Measurements from ENCODE around the gene GALNT2.
A peak's percentile ranks its signal among the peaks of the same experiment; 100 is the strongest.

The GALNT2 gene

GRCh38 chr1:230317823-230318819 lies 251.1 kb downstream of the GALNT2 start:
- Histone ChIP-seq H3K27ac (replicated peaks) (no peak overlapping the region), H3K27me3 (ENCODE audit: insufficient read depth, poor library complexity, severe bottlenecking) (no peaks in the 10 kb centered on the region), H3K4me3 (replicated peaks; ENCODE audit: insufficient read depth, low read length) (no peak overlapping the region)
- TF ChIP-seq GABPA (IDR thresholded peaks at IDR 0.05; ENCODE audit: low read depth) (no peak), POLR2AphosphoS5 (IDR thresholded peaks at IDR 0.05; ENCODE audit: low read depth) (no peak), SPI1 (IDR thresholded peaks at IDR 0.05; ENCODE audit: borderline replicate concordance, low read depth) (no peak)
- TF ChIP-seq, protein P1, sequence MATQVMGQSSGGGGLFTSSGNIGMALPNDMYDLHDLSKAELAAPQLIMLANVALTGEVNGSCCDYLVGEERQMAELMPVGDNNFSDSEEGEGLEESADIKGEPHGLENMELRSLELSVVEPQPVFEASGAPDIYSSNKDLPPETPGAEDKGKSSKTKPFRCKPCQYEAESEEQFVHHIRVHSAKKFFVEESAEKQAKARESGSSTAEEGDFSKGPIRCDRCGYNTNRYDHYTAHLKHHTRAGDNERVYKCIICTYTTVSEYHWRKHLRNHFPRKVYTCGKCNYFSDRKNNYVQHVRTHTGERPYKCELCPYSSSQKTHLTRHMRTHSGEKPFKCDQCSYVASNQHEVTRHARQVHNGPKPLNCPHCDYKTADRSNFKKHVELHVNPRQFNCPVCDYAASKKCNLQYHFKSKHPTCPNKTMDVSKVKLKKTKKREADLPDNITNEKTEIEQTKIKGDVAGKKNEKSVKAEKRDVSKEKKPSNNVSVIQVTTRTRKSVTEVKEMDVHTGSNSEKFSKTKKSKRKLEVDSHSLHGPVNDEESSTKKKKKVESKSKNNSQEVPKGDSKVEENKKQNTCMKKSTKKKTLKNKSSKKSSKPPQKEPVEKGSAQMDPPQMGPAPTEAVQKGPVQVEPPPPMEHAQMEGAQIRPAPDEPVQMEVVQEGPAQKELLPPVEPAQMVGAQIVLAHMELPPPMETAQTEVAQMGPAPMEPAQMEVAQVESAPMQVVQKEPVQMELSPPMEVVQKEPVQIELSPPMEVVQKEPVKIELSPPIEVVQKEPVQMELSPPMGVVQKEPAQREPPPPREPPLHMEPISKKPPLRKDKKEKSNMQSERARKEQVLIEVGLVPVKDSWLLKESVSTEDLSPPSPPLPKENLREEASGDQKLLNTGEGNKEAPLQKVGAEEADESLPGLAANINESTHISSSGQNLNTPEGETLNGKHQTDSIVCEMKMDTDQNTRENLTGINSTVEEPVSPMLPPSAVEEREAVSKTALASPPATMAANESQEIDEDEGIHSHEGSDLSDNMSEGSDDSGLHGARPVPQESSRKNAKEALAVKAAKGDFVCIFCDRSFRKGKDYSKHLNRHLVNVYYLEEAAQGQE (IDR thresholded peaks at IDR 0.05; ENCODE audit: insufficient replicate concordance, low read depth) = no peak
- TF ChIP-seq, protein P2, sequence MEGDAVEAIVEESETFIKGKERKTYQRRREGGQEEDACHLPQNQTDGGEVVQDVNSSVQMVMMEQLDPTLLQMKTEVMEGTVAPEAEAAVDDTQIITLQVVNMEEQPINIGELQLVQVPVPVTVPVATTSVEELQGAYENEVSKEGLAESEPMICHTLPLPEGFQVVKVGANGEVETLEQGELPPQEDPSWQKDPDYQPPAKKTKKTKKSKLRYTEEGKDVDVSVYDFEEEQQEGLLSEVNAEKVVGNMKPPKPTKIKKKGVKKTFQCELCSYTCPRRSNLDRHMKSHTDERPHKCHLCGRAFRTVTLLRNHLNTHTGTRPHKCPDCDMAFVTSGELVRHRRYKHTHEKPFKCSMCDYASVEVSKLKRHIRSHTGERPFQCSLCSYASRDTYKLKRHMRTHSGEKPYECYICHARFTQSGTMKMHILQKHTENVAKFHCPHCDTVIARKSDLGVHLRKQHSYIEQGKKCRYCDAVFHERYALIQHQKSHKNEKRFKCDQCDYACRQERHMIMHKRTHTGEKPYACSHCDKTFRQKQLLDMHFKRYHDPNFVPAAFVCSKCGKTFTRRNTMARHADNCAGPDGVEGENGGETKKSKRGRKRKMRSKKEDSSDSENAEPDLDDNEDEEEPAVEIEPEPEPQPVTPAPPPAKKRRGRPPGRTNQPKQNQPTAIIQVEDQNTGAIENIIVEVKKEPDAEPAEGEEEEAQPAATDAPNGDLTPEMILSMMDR (IDR thresholded peaks at IDR 0.05; ENCODE audit: insufficient read depth, low read length) = no peak
- peak in 1 of 2 experiments; percentile 44 for DNase-seq (ENCODE audit: low read depth in 1 of 2, low spot score in 1 of 2)

DNA sequence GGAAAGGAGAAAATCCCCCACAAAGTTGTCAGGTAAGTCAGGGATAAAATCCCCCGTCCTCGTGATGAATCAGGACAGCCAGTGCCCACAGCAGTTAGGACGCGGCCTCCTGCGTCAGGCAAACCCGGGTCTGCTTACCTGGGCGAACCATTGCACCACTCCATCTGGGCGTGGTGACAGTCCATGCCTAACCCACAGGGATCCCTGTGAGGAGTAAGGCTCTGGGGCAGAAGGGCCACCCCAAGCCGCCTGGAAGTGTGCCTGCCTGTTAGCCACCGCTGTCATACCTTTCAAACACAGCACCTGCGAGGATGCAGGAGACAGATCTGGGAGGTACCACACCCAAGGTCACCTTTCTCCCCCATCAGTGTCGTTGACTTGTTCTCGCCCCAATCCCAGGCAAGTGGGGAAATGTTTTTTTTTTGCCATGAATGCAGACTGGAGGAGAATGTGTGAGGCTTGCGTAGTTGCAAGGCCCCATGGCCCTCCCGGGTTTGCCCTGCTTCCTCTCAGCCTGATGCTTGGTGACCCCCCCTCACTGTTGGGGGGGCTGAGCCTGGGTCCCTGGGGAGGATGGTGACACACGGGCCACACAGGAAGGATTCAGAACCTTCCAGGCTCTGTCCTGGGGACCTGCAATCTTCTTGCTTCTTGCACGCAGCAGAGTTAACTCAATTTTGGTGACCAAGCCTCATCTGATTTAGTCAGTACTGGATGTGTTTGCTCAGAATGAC lies 252.1 kb downstream of the GALNT2 start:
- no peaks in the 10 kb centered on the region for H3K27me3 ChIP-seq (ENCODE audit: insufficient read depth, poor library complexity, severe bottlenecking)
- no peak overlapping the region for H3K4me3 ChIP-seq (replicated peaks; ENCODE audit: insufficient read depth, low read length)
- TF ChIP-seq SPI1 (IDR thresholded peaks at IDR 0.05; ENCODE audit: borderline replicate concordance, low read depth) = no peak
- no peak for TF ChIP-seq POLR2AphosphoS5 (IDR thresholded peaks at IDR 0.05; ENCODE audit: low read depth)
- TF ChIP-seq, protein P2 (IDR thresholded peaks at IDR 0.05; ENCODE audit: insufficient read depth, low read length) = no peak
- no peak for TF ChIP-seq GABPA (IDR thresholded peaks at IDR 0.05; ENCODE audit: low read depth)
- TF ChIP-seq, protein P1 (IDR thresholded peaks at IDR 0.05; ENCODE audit: insufficient replicate concordance, low read depth) = no peak
- no peak overlapping the region for H3K27ac ChIP-seq (replicated peaks)
- DNase-seq (ENCODE audit: low read depth in 1 of 2, low spot score in 1 of 2) = no peak

DNA sequence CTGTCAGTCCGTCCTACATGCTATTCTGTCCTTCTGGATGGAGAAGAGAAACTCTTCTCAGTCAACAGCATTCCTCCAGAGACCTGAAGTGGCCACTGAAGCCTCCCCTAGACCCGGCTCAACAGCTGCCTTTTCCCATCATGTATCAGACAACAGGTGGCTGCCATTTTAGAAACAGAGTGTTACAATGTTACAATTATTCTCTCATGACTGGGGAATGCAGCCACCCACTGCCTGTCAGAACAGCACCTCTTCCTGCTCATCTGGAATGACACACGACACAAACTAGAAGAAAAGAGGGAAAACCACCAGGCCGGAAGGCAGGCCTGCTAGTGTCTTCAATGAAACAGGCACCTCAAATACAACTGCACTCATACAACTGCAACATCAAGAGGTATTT lies 253.8 kb downstream of the GALNT2 start:
- H3K27me3 ChIP-seq (ENCODE audit: insufficient read depth, poor library complexity, severe bottlenecking) = no peaks in the 10 kb centered on the region
- TF ChIP-seq, protein P1 (IDR thresholded peaks at IDR 0.05; ENCODE audit: insufficient replicate concordance, low read depth) = no peak
- TF ChIP-seq, protein P2 (IDR thresholded peaks at IDR 0.05; ENCODE audit: insufficient read depth, low read length) = no peak
- TF ChIP-seq POLR2AphosphoS5 (IDR thresholded peaks at IDR 0.05; ENCODE audit: low read depth) (no peak), GABPA (IDR thresholded peaks at IDR 0.05; ENCODE audit: low read depth) (no peak), SPI1 (IDR thresholded peaks at IDR 0.05; ENCODE audit: borderline replicate concordance, low read depth) (no peak)
- H3K27ac ChIP-seq (replicated peaks) = no peak overlapping the region
- H3K4me3 ChIP-seq (replicated peaks; ENCODE audit: insufficient read depth, low read length) = no peak overlapping the region
- DNase-seq (ENCODE audit: low read depth in 1 of 2, low spot score in 1 of 2) = no peak
